ENCODE data around the gene DRAXIN.

- TF ChIP-seq EP300 (IDR thresholded peaks at IDR 0.05; ENCODE audit: borderline replicate concordance in 1 of 2, low read depth in 1 of 2, low read length in 1 of 2) = no peak
- TF ChIP-seq, protein P1, sequence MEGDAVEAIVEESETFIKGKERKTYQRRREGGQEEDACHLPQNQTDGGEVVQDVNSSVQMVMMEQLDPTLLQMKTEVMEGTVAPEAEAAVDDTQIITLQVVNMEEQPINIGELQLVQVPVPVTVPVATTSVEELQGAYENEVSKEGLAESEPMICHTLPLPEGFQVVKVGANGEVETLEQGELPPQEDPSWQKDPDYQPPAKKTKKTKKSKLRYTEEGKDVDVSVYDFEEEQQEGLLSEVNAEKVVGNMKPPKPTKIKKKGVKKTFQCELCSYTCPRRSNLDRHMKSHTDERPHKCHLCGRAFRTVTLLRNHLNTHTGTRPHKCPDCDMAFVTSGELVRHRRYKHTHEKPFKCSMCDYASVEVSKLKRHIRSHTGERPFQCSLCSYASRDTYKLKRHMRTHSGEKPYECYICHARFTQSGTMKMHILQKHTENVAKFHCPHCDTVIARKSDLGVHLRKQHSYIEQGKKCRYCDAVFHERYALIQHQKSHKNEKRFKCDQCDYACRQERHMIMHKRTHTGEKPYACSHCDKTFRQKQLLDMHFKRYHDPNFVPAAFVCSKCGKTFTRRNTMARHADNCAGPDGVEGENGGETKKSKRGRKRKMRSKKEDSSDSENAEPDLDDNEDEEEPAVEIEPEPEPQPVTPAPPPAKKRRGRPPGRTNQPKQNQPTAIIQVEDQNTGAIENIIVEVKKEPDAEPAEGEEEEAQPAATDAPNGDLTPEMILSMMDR (IDR thresholded peaks at IDR 0.05) = no peak
- TF ChIP-seq, protein P2, sequence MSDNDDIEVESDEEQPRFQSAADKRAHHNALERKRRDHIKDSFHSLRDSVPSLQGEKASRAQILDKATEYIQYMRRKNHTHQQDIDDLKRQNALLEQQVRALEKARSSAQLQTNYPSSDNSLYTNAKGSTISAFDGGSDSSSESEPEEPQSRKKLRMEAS (IDR thresholded peaks at IDR 0.05; ENCODE audit: low read depth) = no peak
- no peak for TF ChIP-seq FOXJ3 (CRISPR knock-in tag; IDR thresholded peaks at IDR 0.05)
- no peak for TF ChIP-seq RFX5 (IDR thresholded peaks at IDR 0.05; ENCODE audit: low read length)
- no peak for TF ChIP-seq TCF12 (IDR thresholded peaks at IDR 0.05)
- no peak for TF ChIP-seq YY1 (IDR thresholded peaks at IDR 0.05; ENCODE audit: low read depth)
- TF ChIP-seq POLR2AphosphoS5 (IDR thresholded peaks at IDR 0.05; ENCODE audit: low read depth, low read length) = no peak
Observed at GRCh38 chr1:11746092-11746491, 54.6 kb downstream of the DRAXIN start.

Measured in SK-N-SH (cell line).